Stimulated activated effector memory CD8-positive, alpha-beta T cell treated with anti-CD3 and anti-CD28 coated beads, Interleukin-12 subunit alpha, Interleukin-12 subunit beta, amount 100 ng/mL, for 72 hours (primary cell): Measurements from ENCODE around the gene KHK.
A peak's percentile ranks its signal among the peaks of the same experiment; 100 is the strongest.

Source experiments
- ATAC-seq: fragments of 150-1000 bp; cut with Tn5 transposase; 2 replicates; pipeline ENCODE4 v1.10.0; 2021
- DNase-seq, 2 donors: peaks; one replicate each; pipeline ENCODE4 v3.0.0; 2021 to 2022; ENCODE audit warnings: low spot score in 2 of 2
- H3K27ac Mint-ChIP-seq: one replicate; pipeline ENCODE4 v1.8.0; 2022; ENCODE audit warnings: mild to moderate bottlenecking, mixed read lengths
- H3K36me3 Mint-ChIP-seq: one replicate; pipeline ENCODE4 v1.8.0; 2022; ENCODE audit warnings: mild to moderate bottlenecking, mixed read lengths
- H3K4me1 Mint-ChIP-seq: one replicate; pipeline ENCODE4 v1.8.0; 2022; ENCODE audit warnings: mixed read lengths
- H3K4me3 Mint-ChIP-seq: one replicate; pipeline ENCODE4 v1.8.0; 2022; ENCODE audit warnings: mild to moderate bottlenecking, mixed read lengths
- H3K9me3 Mint-ChIP-seq: one replicate; pipeline ENCODE4 v1.8.0; 2022; ENCODE audit warnings: mixed read lengths

KHK gene

GRCh38 chr2:27086724-27087593, at the start of gene KHK:
TSS of gene KHK (plus strand) at chr2:27086772. CDS start at chr2:27087260, 488 bp downstream.
- DNase-seq (no peak), ATAC-seq (peak; percentile 1)
- H3K9me3 Mint-ChIP-seq: no peaks in the 10 kb centered on the region
- H3K36me3 Mint-ChIP-seq: peaks cover 6% of the 10 kb centered on the region
- H3K4me1 Mint-ChIP-seq: peaks cover 26% of the 10 kb centered on the region
- peak within 1 kb of the TSS; percentile 75 for H3K27ac Mint-ChIP-seq
- H3K4me3 Mint-ChIP-seq: peak within 1 kb of the TSS; percentile 79

- no peaks in the 10 kb centered on the region for H3K9me3 Mint-ChIP-seq
- ATAC-seq: no peak
- peaks cover 97% of the 10 kb centered on the region for H3K36me3 Mint-ChIP-seq
- H3K27ac Mint-ChIP-seq: peak overlapping the region; percentile 67
- H3K4me1 Mint-ChIP-seq: peaks cover 47% of the 10 kb centered on the region
- no peak overlapping the region for H3K4me3 Mint-ChIP-seq
- no peak for DNase-seq
These were observed 48.6 kb upstream of the KHK start for GRCh38 chr2:27038012-27038411.

GRCh38 chr2:27038631-27039339, 47.8 kb upstream of the KHK start:
- DNase-seq (no peak), ATAC-seq (no peak)
- H3K9me3 Mint-ChIP-seq: no peaks in the 10 kb centered on the region
- H3K4me1 Mint-ChIP-seq: peaks cover 42% of the 10 kb centered on the region
- H3K4me3 Mint-ChIP-seq: no peak overlapping the region
- H3K27ac Mint-ChIP-seq: peak overlapping the region; percentile 67
- peaks cover 91% of the 10 kb centered on the region for H3K36me3 Mint-ChIP-seq

GRCh38 chr2:27039426-27039825, 47.1 kb upstream of the KHK start:
- Mint-ChIP-seq H3K27ac (no peak overlapping the region), H3K36me3 (peaks cover 91% of the 10 kb centered on the region)
- DNase-seq: no peak

GRCh38 chr2:27039871-27040270, 46.7 kb upstream of the KHK start:
- DNase-seq (no peak), ATAC-seq (no peak)
- Mint-ChIP-seq H3K9me3 (no peaks in the 10 kb centered on the region), H3K4me1 (peaks cover 33% of the 10 kb centered on the region), H3K36me3 (peaks cover 91% of the 10 kb centered on the region), H3K27ac (no peak overlapping the region), H3K4me3 (no peak overlapping the region)

More at GRCh38 chr2:27039426-27039825, 47.1 kb upstream of the KHK start:
- Mint-ChIP-seq H3K4me3 (no peak overlapping the region), H3K4me1 (peaks cover 36% of the 10 kb centered on the region), H3K9me3 (no peaks in the 10 kb centered on the region)
- ATAC-seq: no peak

GRCh38 chr2:27040282-27040681, 46.3 kb upstream of the KHK start:
- DNase-seq (no peak), ATAC-seq (no peak)
- Mint-ChIP-seq H3K9me3 (no peaks in the 10 kb centered on the region), H3K4me1 (peaks cover 29% of the 10 kb centered on the region), H3K27ac (peak overlapping the region; percentile 87), H3K36me3 (peaks cover 91% of the 10 kb centered on the region), H3K4me3 (no peak overlapping the region)

GRCh38 chr2:27041752-27042151, 44.8 kb upstream of the KHK start:
- DNase-seq (no peak), ATAC-seq (no peak)
- peak overlapping the region; percentile 87 for H3K27ac Mint-ChIP-seq

GRCh38 chr2:27042159-27042661, 44.4 kb upstream of the KHK start:
- Mint-ChIP-seq H3K9me3 (no peaks in the 10 kb centered on the region), H3K27ac (peak overlapping the region; percentile 87), H3K4me3 (no peak overlapping the region), H3K36me3 (peaks cover 80% of the 10 kb centered on the region), H3K4me1 (peaks cover 16% of the 10 kb centered on the region)
- DNase-seq: no peak
- no peak for ATAC-seq

More at GRCh38 chr2:27041752-27042151, 44.8 kb upstream of the KHK start:
- H3K4me3 Mint-ChIP-seq: no peak overlapping the region
- H3K4me1 Mint-ChIP-seq: peaks cover 16% of the 10 kb centered on the region
- no peaks in the 10 kb centered on the region for H3K9me3 Mint-ChIP-seq
- H3K36me3 Mint-ChIP-seq: peaks cover 85% of the 10 kb centered on the region

GRCh38 chr2:27042985-27043634, 43.5 kb upstream of the KHK start:
- Mint-ChIP-seq H3K4me1 (peaks cover 21% of the 10 kb centered on the region), H3K36me3 (peaks cover 71% of the 10 kb centered on the region), H3K27ac (no peak overlapping the region), H3K9me3 (no peaks in the 10 kb centered on the region), H3K4me3 (no peak overlapping the region)
- ATAC-seq (no peak), DNase-seq (no peak)

- Mint-ChIP-seq H3K36me3 (peaks cover 44% of the 10 kb centered on the region), H3K4me3 (peak overlapping the region; percentile 93), H3K9me3 (no peaks in the 10 kb centered on the region), H3K27ac (peak overlapping the region; percentile 100), H3K4me1 (peaks cover 34% of the 10 kb centered on the region)
- peak; percentile 42 for ATAC-seq
- DNase-seq: peak; percentile 57 to 85
These were observed 36.9 kb upstream of the KHK start for GRCh38 chr2:27049422-27050280.

- DNase-seq: peak; percentile 92 to 99
- Mint-ChIP-seq H3K9me3 (no peaks in the 10 kb centered on the region), H3K4me1 (peaks cover 34% of the 10 kb centered on the region), H3K27ac (peak overlapping the region; percentile 100), H3K36me3 (peaks cover 43% of the 10 kb centered on the region), H3K4me3 (peak overlapping the region; percentile 93)
- ATAC-seq: peak; percentile 74
These were observed 36.1 kb upstream of the KHK start for GRCh38 chr2:27050281-27050995.

GRCh38 chr2:27050996-27051901, 35.3 kb upstream of the KHK start, which contains the start of gene AGBL5:
TSS of gene AGBL5 (plus strand) at chr2:27051668. CDS start at chr2:27052959, 1,291 bp downstream.
- DNase-seq (peak; percentile 88 to 98), ATAC-seq (peak; percentile 87)
- H3K27ac Mint-ChIP-seq: peak within 1 kb of the TSS; percentile 100
- H3K9me3 Mint-ChIP-seq: no peaks in the 10 kb centered on the region
- H3K4me3 Mint-ChIP-seq: peak within 1 kb of the TSS; percentile 93
- H3K4me1 Mint-ChIP-seq: peaks cover 34% of the 10 kb centered on the region
- H3K36me3 Mint-ChIP-seq: peaks cover 45% of the 10 kb centered on the region
